ENCODE data around the gene GRIN3A. TPM values are rescaled to one million over a fixed set of nuclear protein-coding genes. Genes with fewer than 3 reads are reported as not detected.

Gene GRIN3A
- total and polyA plus RNA-seq, 9 of the 15 experiments (the other 6 are each of a cell fraction or from before 2014, with no cell fraction given): 0.01 to 0.03 TPM; not detected in 7

DNA sequence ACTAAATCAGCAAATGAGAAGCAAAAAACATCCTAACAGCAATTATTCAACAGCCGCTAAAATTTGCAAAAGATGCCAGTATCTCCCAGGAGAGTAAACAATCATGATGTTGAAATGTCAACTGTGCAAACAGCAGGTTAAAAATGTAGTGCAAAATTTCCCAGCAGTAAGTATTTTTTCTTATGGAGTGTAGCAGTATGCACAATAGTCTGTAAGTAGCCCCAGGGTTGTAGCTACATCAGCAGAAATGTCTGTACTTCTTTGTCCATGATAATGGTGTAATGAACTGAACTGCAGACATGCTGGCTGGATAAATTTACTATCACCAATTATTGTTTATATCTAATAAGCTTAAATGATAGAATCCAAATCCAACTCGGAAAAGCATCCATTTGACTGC lies 31.4 kb downstream of the GRIN3A start:
- Histone ChIP-seq H3K4me1 (replicated peaks in 1 of 2; ENCODE audit: control insufficient read depth in 2 of 2, insufficient read depth in 2 of 2, low read length in 2 of 2) (no peaks in the 10 kb centered on the region), H3K9me3 (replicated peaks; ENCODE audit: control insufficient read depth, insufficient read depth, low read depth, low read length) (no peaks in the 10 kb centered on the region), H3K79me2 (ENCODE audit: control insufficient read depth, insufficient read depth, low read length) (no peaks in the 10 kb centered on the region), H4K20me1 (replicated peaks; ENCODE audit: control insufficient read depth, insufficient read depth, low read length) (no peaks in the 10 kb centered on the region), H2AFZ (ENCODE audit: low read depth, low read length) (no peak overlapping the region), H3K36me3 (ENCODE audit: control insufficient read depth, insufficient read depth, low read length) (no peaks in the 10 kb centered on the region), H3K4me3 (no peak overlapping the region), H3K27me3 (ENCODE audit: control insufficient read depth in 2 of 2, insufficient read depth in 2 of 2, low read length in 2 of 2) (no peaks in the 10 kb centered on the region), H3K9ac (ENCODE audit: insufficient read depth in 1 of 2, low read depth in 2 of 2, low read length in 2 of 2) (no peak overlapping the region), H3K9me1 (ENCODE audit: control insufficient read depth, insufficient read depth, low read length) (no peaks in the 10 kb centered on the region), H3K27ac (ENCODE audit: extremely low read depth, low read depth, low read length) (no peak overlapping the region), H3K4me2 (ENCODE audit: insufficient read depth, low read length) (no peak overlapping the region)
- POLR2A ChIA-PET: no interaction called here
- DNase-seq (ENCODE audit: extremely low read depth in 1 of 4, low spot score in 3 of 4) (no peak), FAIRE-seq (no peak), ATAC-seq (no peak)
- in situ Hi-C loops (cut with MboI): loop anchor here (25.0 kb wide), 1 partner anchor 970 kb away; no protein-coding TSS in a partner anchor
- TF ChIP-seq POLR2AphosphoS5 (IDR thresholded peaks at IDR 0.05; ENCODE audit: control insufficient read depth, insufficient read depth, low read depth, low read length): no peak
- TF ChIP-seq HDAC6 (IDR thresholded peaks at IDR 0.05; ENCODE audit: low read depth, low read length): no peak
- no peak for TF ChIP-seq CBX8 (IDR thresholded peaks at IDR 0.05; ENCODE audit: borderline replicate concordance, extremely low read depth, low read depth, low read length, poor library complexity, severe bottlenecking)
- no peak for TF ChIP-seq SP1 (CRISPR knock-in tag; IDR thresholded peaks at IDR 0.05)
- TF ChIP-seq ZNF41 (CRISPR knock-in tag; conservative IDR thresholded peaks at IDR 0.05): no peak
- no peak for TF ChIP-seq MEF2A (IDR thresholded peaks at IDR 0.05; ENCODE audit: control insufficient read depth, low read depth, low read length)
- TF ChIP-seq HNRNPL (IDR thresholded peaks at IDR 0.05; ENCODE audit: low read depth, low read length): no peak
- TF ChIP-seq PHF21A (IDR thresholded peaks at IDR 0.05; ENCODE audit: borderline replicate concordance, low read depth): no peak
- no peak for TF ChIP-seq ZNF316 (IDR thresholded peaks at IDR 0.05)
- TF ChIP-seq XRCC5 (IDR thresholded peaks at IDR 0.05; ENCODE audit: low read depth, low read length): no peak
- CTCF ChIA-PET (ENCODE audit: low intra/inter-chr PET ratio): no interaction called here
- WGBS (ENCODE audit: insufficient coverage, low coverage, missing lambda C conversion rate): 0% methylated on average over 2 of the region's 2 CpGs
- intact Hi-C loops (cut with micrococcal nuclease): no loop called here
- BruUV-seq (replicated peaks): no TSS peak
